ENCODE results near the gene NRG2.

Gene NRG2

DNA sequence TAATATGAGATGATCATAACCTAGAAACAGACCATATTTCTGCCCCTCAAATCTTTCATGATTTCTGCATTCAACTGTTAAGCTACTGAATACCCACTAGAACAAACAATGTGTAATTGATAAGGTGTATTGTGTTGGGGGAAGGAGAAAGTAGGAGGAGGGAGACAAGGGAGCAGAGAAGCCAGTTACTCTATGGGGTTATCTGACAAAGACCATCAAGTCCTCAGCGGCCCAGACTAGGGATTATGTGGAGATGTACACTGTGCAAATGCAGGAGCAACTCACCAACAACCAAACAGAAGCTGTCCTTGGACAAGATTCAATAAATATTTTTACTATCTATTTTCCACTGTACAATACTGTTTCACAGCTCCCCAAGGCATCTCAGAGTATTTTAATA lies 2.7 kb downstream of the NRG2 start:
- no peak for DNase-seq

DNA sequence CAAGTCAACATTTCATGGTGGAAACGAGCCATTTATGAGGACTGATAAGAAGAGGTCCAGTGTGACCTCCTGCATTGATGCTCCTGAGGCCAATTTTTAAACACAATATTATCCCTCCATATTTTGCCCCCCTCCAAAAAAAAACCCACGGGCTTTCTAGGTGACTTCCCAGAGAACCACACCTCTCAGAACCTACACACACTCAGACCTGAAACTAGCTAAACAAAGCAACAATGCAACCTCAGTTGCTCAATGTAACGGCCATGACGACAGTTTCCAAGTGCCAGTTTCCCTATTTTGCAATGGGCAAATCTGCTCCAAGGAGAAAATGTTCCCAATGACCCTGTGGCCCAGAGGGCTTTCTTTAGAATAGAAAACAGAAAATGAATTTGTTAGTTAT lies 3.5 kb downstream of the NRG2 start:
- no peak for DNase-seq

DNA sequence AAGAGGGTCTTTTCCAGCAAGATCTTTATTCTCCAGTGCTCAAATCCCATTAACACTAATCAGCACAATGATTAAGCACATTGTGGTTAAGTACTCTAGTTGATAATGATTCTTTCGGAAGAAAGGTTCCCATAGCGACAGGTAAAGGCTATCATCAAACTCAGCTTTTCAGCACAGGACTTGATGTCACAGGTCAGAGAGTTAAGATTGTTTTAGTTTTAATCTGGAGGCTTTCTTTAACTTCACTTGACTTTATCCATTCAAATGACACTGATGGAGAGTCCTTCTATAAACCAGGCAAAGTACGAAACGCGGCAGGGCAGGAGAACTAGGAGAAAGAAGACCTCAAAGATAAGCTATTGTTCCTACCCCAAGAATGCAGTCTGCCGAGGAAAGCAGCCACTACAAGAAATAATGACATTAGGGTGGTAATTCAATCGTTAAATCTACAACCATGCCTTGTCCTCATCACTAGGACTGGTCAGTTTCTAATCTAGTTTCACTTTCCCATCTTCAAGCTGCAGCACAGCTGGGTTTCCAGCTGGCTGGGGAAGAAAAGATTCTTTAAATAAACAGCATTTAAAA lies 4.6 kb downstream of the NRG2 start:
- no peak for DNase-seq

DNA sequence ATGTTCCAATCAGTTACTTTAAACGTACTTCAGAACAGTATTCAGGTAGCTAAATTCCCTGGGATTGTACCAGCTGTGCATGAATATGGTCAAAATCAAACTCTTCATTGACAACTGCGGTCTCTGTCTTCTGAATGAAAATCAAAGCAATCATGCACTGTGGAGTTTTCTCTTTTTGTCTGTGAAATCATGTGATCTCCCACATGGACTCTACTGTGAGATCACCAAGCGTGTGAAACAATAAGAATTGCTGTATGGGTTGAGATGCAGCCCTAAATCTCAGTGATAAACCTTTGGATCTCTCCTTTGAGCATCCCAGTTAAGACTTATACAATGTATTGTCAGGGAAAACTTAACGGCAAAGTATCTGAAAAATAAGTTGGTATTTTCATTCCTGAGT lies 6.1 kb downstream of the NRG2 start:
- DNase-seq: no peak

DNA sequence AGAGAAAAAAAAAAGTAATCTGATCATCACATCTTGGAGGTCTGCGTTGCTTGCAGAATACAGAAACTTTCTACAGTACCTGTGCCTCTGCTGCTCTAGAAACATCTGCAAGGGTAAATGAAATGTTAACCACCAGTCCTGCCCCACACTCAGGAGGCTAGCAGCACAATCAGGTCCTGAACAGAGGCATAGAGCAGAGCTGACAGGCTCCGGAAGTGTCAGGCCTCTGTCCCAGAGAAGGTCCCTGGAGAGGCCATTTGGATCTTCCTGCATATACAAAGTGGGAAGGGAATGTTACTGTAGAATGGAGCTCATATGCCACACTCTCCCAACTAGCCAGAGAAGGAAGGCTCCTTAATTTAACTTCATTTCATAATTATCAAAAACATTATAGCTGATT lies 7.2 kb downstream of the NRG2 start:
- DNase-seq: no peak

DNA sequence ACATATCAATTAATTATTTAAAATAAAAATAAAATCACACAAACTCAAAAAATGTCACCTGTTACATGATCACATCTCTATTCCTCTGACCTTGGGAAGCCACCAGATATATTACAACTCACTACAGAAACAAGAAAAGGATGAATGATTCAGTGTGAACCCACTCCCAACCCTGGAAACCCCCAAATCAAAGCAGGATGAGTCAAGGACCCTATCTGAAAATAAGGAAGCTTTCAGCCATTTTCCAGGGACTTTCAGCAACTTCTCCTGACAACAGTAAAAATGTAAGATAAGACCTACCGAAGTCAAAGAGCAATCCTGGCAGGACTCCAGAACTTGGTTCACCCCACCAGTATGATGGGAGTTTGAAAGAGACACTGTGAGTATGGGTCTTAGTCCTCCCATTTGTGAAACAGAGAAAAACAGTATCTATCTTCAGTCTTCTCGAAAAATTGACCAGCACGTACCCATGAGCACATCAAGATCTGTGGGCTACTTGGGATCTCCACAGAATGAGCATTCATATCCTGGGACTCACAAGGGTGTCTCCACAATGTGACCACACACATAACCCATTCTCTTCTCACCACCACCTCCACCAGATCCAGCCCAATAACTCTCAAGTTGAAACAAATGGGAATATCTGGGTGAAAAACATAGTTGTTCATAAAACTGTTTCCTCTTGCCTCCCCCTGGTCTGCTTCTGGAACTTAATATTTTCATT lies 9.9 kb downstream of the NRG2 start:
- DNase-seq: no peak

DNA sequence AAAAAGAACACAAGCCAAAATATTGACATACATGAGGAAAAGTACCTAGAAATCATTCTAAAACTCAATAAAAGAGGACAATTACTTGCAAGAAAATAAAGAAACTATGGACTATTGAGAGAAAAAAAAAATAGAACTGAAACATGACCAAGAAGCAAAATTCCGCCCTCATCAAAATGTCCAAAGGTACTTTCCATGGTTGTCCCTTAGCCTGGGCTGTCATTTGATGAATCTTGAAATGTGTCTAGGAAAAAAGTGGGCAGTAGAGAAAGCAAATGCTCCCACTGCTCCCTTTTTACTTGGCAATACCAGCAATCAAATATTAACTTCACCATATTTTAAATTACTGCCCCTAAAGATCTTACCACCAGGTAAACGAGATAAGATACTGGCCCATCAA lies 10.8 kb downstream of the NRG2 start:
- DNase-seq: no peak

DNA sequence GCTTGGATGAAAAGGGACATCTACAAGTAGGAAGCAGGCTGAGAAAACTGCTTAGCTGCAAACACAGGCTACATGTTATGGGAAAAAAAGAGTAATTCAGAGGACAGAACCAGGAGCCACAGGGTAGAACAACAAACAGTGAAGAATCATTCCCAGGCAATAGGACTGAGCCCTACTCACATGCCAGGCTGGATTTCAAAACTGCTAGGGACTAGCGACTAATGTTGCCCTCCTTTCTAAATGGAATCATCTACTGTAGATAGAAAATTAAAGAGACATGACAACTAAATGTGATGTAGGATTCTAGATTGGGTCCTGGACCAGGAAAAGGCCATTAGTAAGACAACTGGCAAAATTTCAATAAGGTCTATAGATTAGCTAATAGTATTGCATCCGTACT lies 15.3 kb downstream of the NRG2 start:
- no peak for DNase-seq

DNA sequence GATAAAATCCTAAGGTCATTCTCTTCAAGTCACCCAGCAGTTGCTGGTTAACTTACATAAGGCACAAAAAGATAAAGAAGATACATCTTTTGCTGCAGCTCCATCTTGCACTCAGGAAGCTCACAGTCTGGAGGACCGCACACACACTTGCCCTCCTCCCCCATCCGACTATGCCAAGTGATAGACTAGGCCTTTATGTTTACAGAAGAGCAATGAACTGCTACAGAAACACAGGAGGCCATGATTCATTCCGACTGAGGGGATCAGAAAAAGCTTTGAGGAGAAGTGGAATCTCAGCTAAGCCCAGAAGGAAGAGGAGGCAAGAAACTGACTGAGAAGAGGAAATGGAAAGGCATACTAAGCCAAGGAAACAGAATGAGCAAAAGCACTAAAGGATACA lies 17.4 kb downstream of the NRG2 start:
- no peak for DNase-seq

DNA sequence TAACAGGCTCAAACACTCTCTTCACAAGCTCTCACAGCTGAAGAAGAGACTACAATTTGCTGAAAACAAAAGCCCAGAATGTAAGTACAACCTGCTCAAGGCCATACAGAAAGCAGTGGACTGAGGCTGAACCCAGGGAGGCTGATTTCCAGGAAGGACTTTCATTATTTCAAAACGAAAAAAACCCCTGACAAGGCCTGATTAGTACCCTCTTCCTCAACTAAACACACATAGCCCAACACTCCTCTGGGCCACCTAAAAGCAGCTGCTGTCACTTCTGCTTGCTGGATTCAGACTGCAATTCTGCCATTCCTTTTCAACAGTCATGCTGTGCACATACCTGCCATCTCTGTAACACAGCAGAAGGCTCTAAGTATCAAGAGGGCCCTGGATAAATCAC lies 18.2 kb downstream of the NRG2 start:
- DNase-seq: no peak

DNA sequence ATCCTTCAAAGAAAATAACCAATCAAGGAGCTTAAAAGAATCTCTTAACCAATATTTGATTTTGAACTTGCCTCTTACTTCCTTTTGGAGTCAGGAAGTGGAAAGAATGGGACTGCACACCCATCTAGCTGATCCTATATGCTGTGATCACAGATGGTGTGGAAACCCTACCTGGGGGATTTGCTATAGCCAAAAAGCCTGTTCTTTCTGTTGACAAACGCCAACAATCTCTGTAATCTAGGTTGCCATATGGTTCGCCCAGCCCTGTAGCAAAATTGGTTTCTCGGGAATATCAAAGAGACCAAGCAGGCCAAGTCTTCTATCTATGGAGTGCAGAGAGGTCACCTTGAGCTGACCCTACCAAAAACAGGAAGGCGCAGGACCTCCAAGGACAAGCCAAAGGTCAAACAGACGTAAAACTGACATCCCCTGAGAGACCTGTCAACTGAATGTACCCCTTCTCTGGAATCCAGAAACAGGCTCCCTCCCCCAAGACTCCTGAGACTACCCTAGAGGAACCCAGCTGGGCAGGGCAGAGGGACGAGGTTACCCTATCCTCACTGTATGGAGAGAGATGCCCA lies 19.4 kb downstream of the NRG2 start:
- DNase-seq: no peak

DNA sequence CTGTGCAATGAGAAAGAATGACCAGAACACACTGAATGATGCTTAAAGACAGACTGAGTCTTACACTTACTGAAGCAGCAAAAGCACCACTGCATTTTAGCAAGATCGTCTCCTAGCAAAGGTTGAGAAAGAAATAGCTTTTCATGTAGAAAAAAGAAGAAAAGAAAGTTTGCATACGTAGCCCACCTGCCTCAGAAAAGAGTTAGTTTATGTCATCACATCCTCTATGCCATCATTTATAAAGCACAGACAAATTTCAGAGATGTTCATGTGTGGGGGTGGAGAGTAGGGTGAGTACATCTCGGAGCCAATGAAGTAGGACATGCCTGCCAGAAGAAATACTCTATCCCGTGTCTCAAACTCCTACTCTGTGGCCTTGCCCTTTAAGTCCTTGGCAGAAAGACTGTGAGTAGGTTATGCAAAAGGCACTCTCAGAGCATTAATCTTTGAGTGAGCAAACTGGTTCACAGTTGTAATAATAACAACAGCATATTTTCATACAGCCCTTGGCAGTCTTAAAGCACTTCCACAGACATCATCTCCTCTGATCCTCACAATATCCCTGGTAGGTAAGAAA lies 22.4 kb downstream of the NRG2 start:
- no peak for DNase-seq

DNA sequence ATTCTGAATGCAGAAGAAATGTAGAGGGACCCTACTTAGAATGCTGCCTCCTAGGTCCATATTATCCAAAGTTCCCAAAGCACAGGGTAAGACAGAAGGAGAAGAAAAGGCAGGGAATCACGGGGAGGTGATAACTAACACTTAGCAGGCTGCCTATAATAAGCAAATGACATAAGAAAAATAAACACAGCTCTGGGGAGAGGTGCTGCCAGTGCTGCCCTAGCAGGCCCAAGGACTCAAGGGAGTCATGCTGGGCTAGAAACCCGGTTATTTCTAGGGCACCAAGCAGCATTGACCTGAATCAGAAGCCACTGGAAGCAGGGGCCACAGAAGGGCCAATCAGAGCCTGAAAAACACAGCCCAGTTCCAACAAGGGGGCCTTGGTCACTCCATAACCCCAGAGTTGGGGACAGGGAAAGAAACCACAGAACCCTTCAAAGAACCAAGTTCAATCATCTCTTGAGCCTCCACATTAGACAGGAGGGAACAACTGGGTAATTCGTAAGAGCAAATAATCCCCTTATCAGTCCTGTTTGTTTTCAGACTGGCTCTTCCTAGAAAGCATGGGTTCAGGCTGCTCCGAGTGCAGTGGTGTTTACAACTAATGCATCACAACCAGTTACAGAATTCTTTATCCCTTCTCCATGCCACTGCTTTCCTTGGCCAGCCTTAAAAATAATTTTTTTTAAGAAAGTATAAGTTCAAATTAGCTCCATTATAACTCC lies 24.0 kb downstream of the NRG2 start:
- no peak for DNase-seq

DNA sequence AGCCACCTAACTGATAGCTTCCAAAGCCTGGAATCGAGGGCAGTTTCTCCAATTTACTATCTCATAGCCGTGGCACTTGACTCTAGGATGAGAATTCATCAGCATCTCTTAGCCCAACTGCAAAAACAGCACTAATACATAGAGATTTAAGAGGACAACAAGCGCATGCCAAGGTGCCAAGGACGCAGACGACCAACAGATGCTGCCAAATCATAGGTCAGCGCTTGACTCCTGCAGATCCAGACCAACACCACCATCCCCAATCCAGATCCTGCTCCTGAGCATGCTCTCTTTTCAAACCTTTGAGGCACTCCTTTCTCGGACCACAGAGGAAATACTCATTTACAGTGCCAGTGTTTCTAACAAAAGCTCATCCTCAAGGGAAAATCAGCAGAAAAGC lies 24.6 kb downstream of the NRG2 start:
- DNase-seq: no peak

DNA sequence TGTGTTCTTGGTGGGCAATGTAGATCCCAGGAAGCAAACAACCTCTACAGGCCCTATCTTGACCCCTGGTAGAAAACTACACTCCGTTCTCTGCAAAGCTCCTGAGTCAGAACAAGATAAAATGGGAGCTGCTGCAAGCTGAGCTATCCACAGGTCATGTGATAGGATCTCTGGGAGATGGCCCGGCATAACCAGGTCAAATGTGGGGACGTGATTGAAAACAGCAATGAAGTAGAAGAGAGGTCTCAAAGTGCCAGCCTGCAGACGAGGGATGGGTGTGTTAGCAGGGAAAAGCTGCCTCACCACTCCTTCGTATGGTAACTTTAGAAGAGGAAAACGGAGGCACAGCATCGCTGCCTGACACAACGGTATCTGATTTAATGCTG lies 25.0 kb downstream of the NRG2 start:
- no peak for DNase-seq

DNA sequence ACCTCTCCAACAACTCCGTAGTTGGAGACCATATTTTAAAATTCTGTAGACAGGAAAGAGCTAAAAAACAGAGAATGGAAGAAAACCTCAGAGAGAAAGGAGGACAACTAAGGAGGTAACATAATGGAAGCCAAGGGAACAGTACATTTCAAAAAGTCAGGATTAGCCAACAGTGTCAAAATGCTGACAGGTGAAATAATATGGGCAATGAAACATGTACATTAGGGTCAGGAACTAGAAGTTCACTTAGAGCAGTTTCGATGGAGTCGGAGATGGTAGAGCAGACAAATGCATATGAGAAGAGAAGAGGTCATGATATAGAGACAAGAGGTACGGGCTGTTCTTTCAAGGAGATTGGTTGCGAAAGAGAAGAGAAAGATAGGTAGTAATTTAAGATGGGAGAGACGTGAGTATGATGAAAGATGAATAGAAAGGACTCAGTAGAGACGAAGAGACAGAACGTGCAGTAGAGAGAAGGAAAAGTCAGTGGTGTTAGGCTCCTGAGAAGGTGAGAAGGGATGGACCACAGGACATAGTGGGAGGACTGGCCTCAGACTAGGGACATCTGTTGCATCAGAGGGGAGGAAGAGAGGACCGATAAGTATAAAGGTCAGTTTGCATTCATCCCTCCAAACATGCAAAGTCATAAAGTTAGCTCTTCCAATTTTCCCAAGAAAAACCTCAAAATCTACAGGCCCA lies 25.6 kb downstream of the NRG2 start:
- DNase-seq: no peak

DNA sequence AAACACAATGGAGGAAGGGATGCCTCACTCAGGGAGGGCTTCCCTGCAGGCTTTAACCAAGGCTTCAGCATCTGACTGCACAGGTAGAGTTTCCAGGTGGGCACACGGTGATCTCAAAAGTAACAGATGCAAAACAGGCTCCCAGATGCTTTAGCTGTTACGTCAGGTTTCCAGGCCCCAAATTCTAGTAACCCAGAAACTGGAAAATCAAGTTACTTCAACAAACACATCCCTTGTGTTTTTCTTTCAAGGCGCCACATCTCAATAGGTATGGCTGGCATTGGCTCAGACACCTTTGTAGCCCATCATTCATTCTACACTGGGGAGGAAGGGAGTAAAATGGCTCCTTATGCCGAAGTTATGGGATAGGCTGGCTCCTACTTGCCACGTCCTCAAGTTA lies 27.4 kb downstream of the NRG2 start:
- no peak for DNase-seq

DNA sequence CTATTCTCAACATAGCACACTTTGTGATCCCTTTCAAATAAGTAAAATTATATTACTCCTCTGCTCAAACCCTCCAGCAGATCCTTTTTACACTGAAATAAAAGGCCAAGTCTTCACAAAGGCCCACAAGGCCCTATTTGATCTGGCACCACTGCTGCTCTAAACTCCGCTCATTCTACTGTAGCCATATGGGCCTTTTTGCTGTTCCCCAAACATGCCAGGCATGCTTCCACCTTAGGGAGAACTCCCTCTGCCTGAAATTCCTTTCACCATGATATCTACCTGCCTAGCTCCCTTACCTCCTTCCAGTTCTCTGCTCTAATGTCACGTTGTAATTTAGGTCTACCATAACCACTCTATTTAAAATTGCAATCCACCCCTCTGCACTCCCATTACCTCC lies 28.3 kb downstream of the NRG2 start:
- DNase-seq: no peak

DNA sequence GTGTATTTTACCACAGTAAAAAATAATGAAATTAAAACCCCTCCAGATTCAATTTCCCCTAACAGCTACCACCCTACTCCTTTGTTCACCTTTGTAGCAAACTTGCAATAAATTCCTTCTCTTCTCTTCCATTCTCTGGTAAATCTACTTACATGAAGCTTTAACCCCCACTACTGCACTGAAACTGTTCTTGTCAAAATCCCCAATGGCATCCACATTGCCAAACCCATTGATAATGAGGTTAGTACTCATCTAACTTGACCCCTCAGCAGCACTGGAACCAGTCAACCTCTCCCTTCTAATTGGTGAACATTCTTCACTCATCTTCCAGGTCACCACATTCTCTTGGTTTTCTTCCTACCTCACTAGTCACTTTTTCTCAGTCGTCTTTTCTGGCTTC lies 29.6 kb downstream of the NRG2 start:
- DNase-seq: no peak

DNA sequence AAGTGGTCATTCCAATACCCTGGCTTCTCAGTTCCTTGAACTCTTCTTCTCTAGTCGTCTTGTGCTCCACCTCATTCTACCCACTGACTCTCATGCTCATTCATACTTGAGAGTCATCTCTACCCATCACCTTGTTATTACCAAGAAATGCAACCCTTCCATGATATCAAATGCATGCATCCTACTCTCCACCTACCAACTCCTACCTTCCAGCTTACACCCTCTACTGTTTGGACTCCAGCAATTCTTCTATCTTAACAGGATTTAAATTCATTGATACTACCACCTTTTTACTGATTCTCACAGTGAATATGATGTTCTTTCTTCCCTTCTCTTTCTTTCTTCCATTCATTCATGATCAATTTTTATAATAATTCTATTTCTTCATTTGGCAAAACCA lies 30.7 kb downstream of the NRG2 start:
- DNase-seq: no peak

DNA sequence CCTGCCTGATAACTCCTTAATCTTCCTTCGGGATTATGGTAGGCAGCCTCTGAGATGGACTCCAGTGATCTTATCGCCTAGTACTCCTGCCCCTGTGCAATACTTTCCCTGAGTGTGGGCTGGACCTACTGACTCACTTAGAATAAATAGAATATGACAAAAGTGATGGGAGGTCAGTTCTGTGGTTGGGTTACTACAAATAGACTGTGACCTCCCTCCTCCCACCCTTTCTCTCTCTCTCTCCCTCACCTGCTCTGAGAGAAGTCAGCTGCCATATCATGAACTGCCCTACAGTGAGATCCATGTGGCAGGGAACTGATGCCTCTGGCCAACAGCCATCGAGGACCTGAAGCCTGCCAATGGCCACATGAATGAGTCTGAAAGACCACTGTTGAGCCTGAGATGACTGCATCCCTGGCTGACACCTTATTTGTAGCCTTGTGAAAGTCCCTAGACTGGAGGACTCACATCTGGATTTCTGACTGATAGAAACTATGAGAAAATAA lies 31.7 kb downstream of the NRG2 start:
- no peak for DNase-seq

DNA sequence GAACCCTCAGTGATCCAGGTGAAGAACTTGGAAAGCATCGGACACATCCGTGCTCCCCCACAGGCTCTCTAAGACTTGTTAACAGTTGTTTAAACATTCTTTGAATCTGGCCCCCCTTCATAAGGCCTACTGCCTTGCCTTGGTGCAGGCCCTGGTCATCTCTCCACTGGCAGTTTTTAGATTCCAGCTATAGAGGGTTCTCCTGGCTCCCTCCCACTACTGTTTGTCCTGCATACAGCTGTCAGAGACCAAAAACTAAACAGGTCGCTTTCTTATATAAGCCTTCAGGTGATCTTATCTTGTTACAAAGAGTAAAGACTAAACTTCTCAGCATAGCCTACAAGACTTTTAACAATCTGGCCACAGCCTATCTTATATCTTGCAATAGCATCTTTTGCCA lies 32.3 kb downstream of the NRG2 start:
- no peak for DNase-seq

DNA sequence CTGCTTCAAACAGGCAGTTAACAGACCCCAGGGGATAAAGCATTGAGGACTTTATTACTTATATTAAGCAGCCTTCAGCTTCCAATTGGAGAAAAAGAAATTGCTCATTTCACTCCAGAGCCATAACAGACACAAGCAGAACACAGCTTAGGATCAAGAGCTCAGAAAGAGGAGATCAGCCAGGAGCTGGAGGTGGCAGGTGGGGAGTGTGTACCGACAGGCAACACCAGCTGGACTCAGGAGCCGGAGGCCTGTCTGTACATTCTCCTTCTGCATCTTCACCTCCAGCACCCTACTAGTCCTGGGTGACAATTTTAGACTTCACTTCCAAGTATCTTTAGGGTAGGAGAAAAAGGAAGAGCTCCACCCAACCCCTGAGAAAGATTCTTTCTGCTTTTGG lies 35.8 kb downstream of the NRG2 start:
- DNase-seq: no peak
